Neutrophil (primary cell): ENCODE measurements around the gene CMBL.
"Not testable (repeated sequence)": the region's sequence is repeated elsewhere in the genome, so short reads cannot be mapped to it uniquely, and the experiment has no call there.

ENCODE experiments used
- H3K27ac ChIP-seq: fragments of 200-600 bp; sonication (generic); 2 replicates; pipeline ENCODE4 v1.5.1; 2016; ENCODE audit warnings: mild to moderate bottlenecking, moderate library complexity
- H3K27me3 ChIP-seq: fragments of 200-600 bp; sonication (generic); 2 replicates; pipeline ENCODE4 v1.6.0; 2016; ENCODE audit warnings: mild to moderate bottlenecking
- H3K36me3 ChIP-seq: fragments of 200-600 bp; sonication (generic); 2 replicates; pipeline ENCODE4 v1.5.1; 2017
- H3K4me1 ChIP-seq, 2 experiments: fragments of 200-600 bp in 1 of 2; sonication (generic) in 1 of 2; 1 replicate in 1 of 2; 2 replicates in 1 of 2; pipeline versions ENCODE4 v1.5.1 to v1.6.1; 2013 to 2016; ENCODE audit warnings: low read depth in 1 of 2, low read length in 1 of 2, mild to moderate bottlenecking in 1 of 2, moderate library complexity in 1 of 2; ENCODE audit not compliant: control insufficient read depth in 1 of 2, insufficient read depth in 1 of 2
- H3K4me3 ChIP-seq, 2 experiments: fragments of 200-600 bp in 1 of 2; sonication (generic) in 1 of 2; 1 replicate in 1 of 2; 2 replicates in 1 of 2; pipeline ENCODE4 v1.5.1; 2013 to 2016; ENCODE audit warnings: low read depth in 1 of 2, low read length in 1 of 2, mild to moderate bottlenecking in 1 of 2, moderate library complexity in 1 of 2
- H3K9me3 ChIP-seq: fragments of 200-600 bp; sonication (generic); 2 replicates; pipeline ENCODE4 v1.5.1; 2016
- TF ChIP-seq, protein P1 (sequence below): fragments of 200-600 bp; sonication (generic); IDR thresholded peaks from 2 replicates; pipeline ENCODE4 v1.5.1; 2016; ENCODE audit warnings: antibody characterized with exemption

The CMBL gene

DNA sequence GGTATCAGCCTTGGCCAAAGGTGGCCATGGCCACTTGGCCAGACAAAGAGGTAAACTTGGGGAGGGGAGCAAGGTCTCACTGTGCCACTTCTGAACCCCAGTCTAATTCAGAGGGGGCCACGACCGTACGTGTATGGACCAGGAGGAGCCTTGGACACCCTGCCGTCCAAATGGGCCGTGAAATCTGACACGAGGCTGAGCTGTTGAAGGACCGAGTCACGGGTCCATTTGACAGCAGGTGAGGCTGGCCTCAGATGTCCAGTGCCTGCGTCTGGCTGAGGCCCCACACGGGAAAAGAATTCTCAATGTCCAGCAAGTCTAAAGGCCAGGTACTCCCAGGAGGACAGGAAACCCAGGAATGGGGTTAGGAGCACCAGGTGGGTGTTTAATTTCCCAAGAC, 17.7 kb downstream of the CMBL start:
- Histone ChIP-seq H3K27ac (no peak overlapping the region), H3K27me3 (no peaks in the 10 kb centered on the region), H3K4me1 (no peaks in the 10 kb centered on the region), H3K4me3 (no peak overlapping the region), H3K36me3 (no peaks in the 10 kb centered on the region), H3K9me3 (no peaks in the 10 kb centered on the region)
- TF ChIP-seq, protein P1, sequence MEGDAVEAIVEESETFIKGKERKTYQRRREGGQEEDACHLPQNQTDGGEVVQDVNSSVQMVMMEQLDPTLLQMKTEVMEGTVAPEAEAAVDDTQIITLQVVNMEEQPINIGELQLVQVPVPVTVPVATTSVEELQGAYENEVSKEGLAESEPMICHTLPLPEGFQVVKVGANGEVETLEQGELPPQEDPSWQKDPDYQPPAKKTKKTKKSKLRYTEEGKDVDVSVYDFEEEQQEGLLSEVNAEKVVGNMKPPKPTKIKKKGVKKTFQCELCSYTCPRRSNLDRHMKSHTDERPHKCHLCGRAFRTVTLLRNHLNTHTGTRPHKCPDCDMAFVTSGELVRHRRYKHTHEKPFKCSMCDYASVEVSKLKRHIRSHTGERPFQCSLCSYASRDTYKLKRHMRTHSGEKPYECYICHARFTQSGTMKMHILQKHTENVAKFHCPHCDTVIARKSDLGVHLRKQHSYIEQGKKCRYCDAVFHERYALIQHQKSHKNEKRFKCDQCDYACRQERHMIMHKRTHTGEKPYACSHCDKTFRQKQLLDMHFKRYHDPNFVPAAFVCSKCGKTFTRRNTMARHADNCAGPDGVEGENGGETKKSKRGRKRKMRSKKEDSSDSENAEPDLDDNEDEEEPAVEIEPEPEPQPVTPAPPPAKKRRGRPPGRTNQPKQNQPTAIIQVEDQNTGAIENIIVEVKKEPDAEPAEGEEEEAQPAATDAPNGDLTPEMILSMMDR: no peak

DNA sequence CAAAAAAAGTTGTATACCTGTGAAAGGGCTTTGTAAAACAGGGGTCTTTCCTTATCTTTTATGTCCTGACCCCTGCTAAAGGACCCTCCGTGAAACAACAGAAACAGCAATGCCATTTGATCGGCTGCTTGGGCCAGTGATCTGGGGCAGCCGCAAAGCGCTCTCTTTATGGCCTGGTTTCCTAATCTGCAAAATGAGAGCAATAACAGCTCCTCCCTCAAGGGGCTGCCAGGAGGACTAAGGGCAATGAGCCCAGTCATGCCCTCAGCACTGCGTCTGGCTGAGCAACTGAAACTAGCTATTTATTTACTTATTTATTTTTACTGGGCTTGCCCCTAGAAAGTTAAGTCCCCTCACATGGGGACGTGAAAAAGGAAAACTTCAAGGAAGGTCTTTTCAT, 18.3 kb downstream of the CMBL start:
- H3K9me3 ChIP-seq: no peaks in the 10 kb centered on the region
- H3K27me3 ChIP-seq: no peaks in the 10 kb centered on the region
- TF ChIP-seq, protein P1: no peak
- H3K27ac ChIP-seq: no peak overlapping the region
- H3K36me3 ChIP-seq: no peaks in the 10 kb centered on the region
- no peaks in the 10 kb centered on the region for H3K4me1 ChIP-seq
- no peak overlapping the region for H3K4me3 ChIP-seq

DNA sequence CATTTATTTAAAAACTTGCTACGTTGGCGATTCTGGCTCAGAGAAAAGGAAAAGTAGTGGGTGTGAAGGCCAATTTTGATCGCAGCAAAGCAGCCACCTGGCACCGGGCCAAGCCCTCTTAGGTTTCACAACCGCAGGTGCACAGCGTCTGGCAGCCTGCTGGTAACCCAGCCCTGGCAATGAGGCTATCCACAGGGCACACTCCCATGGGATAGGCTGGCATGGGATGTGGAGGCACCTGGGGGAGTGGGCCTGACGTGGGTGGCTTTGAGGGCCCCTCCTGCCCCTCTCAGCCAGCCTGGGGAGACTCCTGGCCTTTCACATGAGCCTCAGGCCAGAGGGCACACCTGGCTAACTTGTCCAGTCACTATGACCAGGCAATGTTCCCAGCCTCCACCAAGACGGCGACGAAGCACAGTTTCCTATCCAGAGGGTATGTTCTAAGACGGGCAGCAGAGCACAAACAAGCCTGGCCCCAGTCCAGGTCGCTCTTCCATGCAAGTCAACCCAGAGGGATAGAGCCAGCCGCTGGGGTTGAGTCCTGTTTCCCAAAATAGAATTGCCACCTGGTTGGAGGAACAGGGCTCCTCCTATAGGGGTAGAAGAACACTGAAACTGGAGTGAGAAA, 19.0 kb downstream of the CMBL start:
- H3K27ac ChIP-seq: no peak overlapping the region
- no peaks in the 10 kb centered on the region for H3K9me3 ChIP-seq
- TF ChIP-seq, protein P1: no peak
- H3K36me3 ChIP-seq: no peaks in the 10 kb centered on the region
- H3K4me1 ChIP-seq: peaks cover 0 to 5% of the 10 kb centered on the region in 2 experiments
- no peak overlapping the region for H3K4me3 ChIP-seq
- no peaks in the 10 kb centered on the region for H3K27me3 ChIP-seq

DNA sequence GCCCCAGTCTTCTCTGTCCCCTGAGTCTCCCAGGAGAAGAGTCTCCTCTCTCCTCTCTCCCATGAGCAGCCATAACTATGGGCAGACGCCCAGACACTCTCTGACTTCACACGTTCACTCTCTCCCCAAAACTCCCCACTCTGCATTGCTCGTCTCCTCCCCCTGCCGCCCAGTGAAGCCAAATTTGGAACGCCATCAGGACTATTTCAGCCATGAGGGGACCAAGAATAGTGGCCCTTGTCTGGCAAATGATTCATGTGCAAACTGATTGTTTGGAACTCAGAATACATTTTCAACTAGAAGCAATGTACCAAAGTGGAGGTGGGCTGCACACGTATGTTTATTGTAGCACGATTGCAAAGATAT, 20.9 kb downstream of the CMBL start:
- Histone ChIP-seq H3K4me1 (peaks cover 0 to 5% of the 10 kb centered on the region in 2 experiments), H3K9me3 (no peaks in the 10 kb centered on the region), H3K27ac (no peak overlapping the region), H3K36me3 (no peaks in the 10 kb centered on the region), H3K27me3 (no peaks in the 10 kb centered on the region), H3K4me3 (no peak overlapping the region)
- TF ChIP-seq, protein P1: no peak

DNA sequence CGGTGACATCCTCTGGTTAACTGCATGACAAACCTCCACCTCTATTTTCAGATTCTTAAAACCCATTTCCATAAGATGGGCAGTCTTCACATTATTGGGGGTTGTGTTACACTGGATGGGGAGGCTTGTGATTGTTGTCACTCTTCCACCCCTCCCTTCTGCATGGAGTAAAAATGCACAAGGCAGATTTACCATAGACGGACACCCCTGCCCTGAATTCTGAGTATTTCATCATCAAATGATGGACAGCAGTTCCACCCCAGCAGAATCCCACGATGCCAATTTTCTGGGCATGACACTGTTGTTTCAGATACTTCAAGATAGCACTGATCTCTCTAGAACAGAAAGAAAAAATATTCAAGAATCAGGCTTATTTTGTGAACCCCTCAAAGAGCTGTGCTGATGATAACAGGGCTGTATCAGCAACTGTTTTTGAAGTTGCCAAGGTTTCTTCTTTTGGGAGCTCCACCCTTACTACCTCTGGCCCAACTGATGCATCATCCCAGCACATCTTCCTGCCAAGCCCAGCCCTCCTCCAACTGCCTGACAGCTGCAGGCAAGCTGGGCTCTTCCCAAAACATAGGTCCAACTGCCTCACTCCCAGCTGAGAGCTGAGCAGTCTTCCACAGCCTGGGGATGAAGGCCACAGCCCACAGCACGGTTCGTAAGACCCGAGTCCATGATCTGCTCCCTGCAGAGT, 21.4 kb downstream of the CMBL start:
- H3K4me1 ChIP-seq: peaks cover 0 to 5% of the 10 kb centered on the region in 2 experiments
- no peaks in the 10 kb centered on the region for H3K27me3 ChIP-seq
- no peak overlapping the region for H3K27ac ChIP-seq
- no peaks in the 10 kb centered on the region for H3K36me3 ChIP-seq
- H3K4me3 ChIP-seq: no peak overlapping the region
- H3K9me3 ChIP-seq: no peaks in the 10 kb centered on the region
- TF ChIP-seq, protein P1: no peak

DNA sequence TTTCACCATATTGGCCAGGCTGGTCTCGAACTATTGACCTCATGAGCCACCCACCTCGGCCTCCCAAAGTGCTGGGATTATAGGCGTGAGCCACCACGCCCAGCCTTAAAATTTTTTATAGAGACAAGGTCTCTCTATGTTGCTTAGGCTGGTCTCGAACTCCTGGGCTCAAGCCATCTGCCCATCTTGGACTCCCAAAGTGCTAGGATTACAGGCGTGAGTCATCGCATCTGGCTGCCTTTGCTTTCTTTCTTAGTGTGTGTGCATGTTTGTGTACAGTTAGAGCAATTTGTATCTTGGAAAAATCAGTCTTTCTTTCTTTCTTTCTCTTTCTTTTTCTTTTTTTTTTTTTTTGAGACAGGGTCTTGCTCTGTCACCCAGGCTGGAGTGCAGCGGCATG, 22.3 kb downstream of the CMBL start:
- not testable (repeated sequence) for H3K9me3 ChIP-seq, H3K36me3 ChIP-seq, H3K27me3 ChIP-seq, H3K4me3 ChIP-seq, H3K4me1 ChIP-seq, H3K27ac ChIP-seq
